NT2/D1 (cell line): ENCODE measurements around the gene IFNA2.
"Not testable (repeated sequence)": the region's sequence is repeated elsewhere in the genome, so short reads cannot be mapped to it uniquely, and the experiment has no call there.

Experiments used
- SUZ12 ChIP-seq: IDR thresholded peaks from 2 replicates; pipeline ENCODE4 v1.6.1; 2011; ENCODE audit not compliant: insufficient read length, insufficient read depth; ENCODE audit errors: extremely low read depth
- ZNF274 ChIP-seq: IDR thresholded peaks from 2 replicates; pipeline ENCODE4 v1.6.1; 2011; ENCODE audit warnings: mild to moderate bottlenecking, low read depth, low read length

DNA sequence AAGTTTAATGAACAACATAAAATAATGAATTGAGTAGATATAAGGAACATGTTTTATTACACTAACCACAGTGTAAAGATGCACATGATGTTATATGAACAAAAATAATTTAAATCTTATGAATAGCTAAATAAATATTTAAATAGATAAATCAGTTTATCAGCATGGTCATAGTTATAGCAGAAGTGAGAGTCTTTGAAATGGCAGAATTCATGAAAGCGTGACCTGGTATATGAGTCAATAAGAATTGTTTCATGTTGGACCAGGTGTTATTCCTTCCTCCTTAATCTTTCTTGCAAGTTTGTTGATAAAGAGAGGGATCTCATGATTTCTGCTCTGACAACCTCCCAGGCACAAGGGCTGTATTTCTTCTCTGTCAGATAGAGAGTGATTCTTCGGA is 18.0 kb downstream of the IFNA2 start:
- not testable (repeated sequence) for TF ChIP-seq ZNF274, SUZ12
